Fibroblast of lung (primary cell): ENCODE results near the gene GOLGA3. TPM values are rescaled to one million over a fixed set of nuclear protein-coding genes. Genes with fewer than 3 reads are reported as not detected.
"Not testable (repeated sequence)": the region's sequence is repeated elsewhere in the genome, so short reads cannot be mapped to it uniquely, and the experiment has no call there.

Experiments used
- DNase-seq, 2 donors: peaks; one replicate each; pipeline versions ENCODE4 v3.0.0 to v3.0.0-alpha.2; 2010; ENCODE audit warnings: low read depth in 2 of 2
- H2AFZ ChIP-seq: 2 replicates; pipeline ENCODE4 v1.5.1; 2012; ENCODE audit warnings: low read length, control low read depth, inconsistent platforms
- H3K27ac ChIP-seq: 2 replicates; pipeline ENCODE4 v1.5.1; 2011; ENCODE audit warnings: low read length, control low read depth; ENCODE audit not compliant: insufficient read depth
- H3K27me3 ChIP-seq: 2 replicates; pipeline ENCODE4 v1.5.1; 2011; ENCODE audit warnings: mild to moderate bottlenecking, low read length; ENCODE audit not compliant: control insufficient read depth, insufficient read depth
- H3K36me3 ChIP-seq: 2 replicates; pipeline ENCODE4 v1.5.1; 2011; ENCODE audit warnings: low read length; ENCODE audit not compliant: control insufficient read depth, insufficient read depth
- H3K4me1 ChIP-seq: 2 replicates; pipeline ENCODE4 v1.5.1; 2011; ENCODE audit warnings: low read length; ENCODE audit not compliant: control insufficient read depth, insufficient read depth; ENCODE audit errors: extremely low read depth
- H3K4me2 ChIP-seq: 2 replicates; pipeline ENCODE4 v1.5.1; 2011; ENCODE audit warnings: low read length, control low read depth; ENCODE audit not compliant: insufficient read depth; ENCODE audit errors: extremely low read depth
- H3K4me3 ChIP-seq, 4 experiments: fragments of 200-600 bp in 1 of 4; sonication (generic) in 1 of 4; replicated peaks in 1 of 4; 2 replicates each; pipeline ENCODE4 v1.5.1; 2011 to 2016; ENCODE audit warnings: low read length in 4 of 4, low read depth in 3 of 4, mild to moderate bottlenecking in 3 of 4, control low read depth in 2 of 4, inconsistent platforms in 1 of 4, mixed read lengths in 1 of 4; ENCODE audit not compliant: insufficient read depth in 1 of 4; ENCODE audit errors: control extremely low read depth in 1 of 4
- H3K79me2 ChIP-seq: 2 replicates; pipeline ENCODE4 v1.5.1; 2012; ENCODE audit warnings: mild to moderate bottlenecking, low read length, inconsistent platforms; ENCODE audit not compliant: control insufficient read depth, insufficient read depth
- H3K9ac ChIP-seq: 2 replicates; pipeline ENCODE4 v1.5.1; 2011; ENCODE audit warnings: mild to moderate bottlenecking, low read length, control low read depth; ENCODE audit not compliant: insufficient read depth
- H3K9me3 ChIP-seq: 2 replicates; pipeline ENCODE4 v1.5.1; 2012; ENCODE audit warnings: low read depth, low read length; ENCODE audit not compliant: control insufficient read depth, insufficient read depth
- H4K20me1 ChIP-seq: 2 replicates; pipeline ENCODE4 v1.5.1; 2011; ENCODE audit warnings: low read length; ENCODE audit not compliant: control insufficient read depth, insufficient read depth; ENCODE audit errors: extremely low read depth
- EZH2 ChIP-seq: IDR thresholded peaks from 2 replicates; pipeline ENCODE4 v1.5.1; 2012; ENCODE audit warnings: low read length, control low read depth, mild to moderate bottlenecking; ENCODE audit errors: missing control alignments
- polyA plus RNA-seq, 2 donors: library from polyadenylated mRNA; depleted of rRNA in 1 of 2; stranded (reverse) in 1 of 2; unstranded in 1 of 2; fragments of >200 nt; gene quantifications; 2 replicates each; pipeline ENCODE4 v1.2.1, GENCODE V29; 2011 to 2012; ENCODE audit warnings: missing spikeins in 1 of 2
- total RNA-seq: library from RNA; depleted of rRNA; stranded (reverse); fragments of >200 nt; gene quantifications from 2 replicates; pipeline ENCODE4 v1.2.1, GENCODE V29; 2014
- TF ChIP-seq, protein P1 (sequence below), 2 donors: IDR thresholded peaks in 1 of 2; conservative IDR thresholded peaks in 1 of 2; 1 replicate in 1 of 2; 2 replicates in 1 of 2; pipeline ENCODE4 v1.5.1; 2011 to 2012; ENCODE audit warnings: low read length in 2 of 2, control low read depth in 1 of 2, inconsistent platforms in 1 of 2, low read depth in 1 of 2, mild to moderate bottlenecking in 1 of 2

GOLGA3 gene
- total and polyA plus RNA-seq, 2 donors (not counting 1 experiment from before 2014, with no cell fraction given), result 28.3 to 133 TPM

DNA sequence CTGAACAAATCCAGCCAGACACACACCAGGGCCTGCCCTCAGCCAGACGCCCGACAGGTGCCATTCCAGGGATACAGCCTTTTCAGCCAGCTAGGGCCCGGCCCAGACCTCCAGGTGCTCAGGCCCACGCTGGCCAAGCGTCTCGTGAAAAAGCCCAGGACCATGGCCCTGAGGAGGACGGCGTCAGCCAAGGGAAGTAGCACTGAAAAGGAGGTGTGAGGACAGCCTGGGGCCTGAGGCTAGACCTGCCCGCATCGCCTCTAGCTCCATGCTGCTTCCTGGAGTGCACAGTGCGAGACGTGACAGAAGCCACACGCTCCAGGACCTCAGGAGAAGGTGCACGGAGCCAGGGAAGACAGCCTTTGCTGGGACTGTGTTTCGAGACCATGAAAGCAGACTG, 29.8 kb downstream of the GOLGA3 start:
- Histone ChIP-seq H3K9ac (no peak overlapping the region), H3K79me2 (peaks cover 15% of the 10 kb centered on the region), H4K20me1 (peaks cover 1% of the 10 kb centered on the region)

DNA sequence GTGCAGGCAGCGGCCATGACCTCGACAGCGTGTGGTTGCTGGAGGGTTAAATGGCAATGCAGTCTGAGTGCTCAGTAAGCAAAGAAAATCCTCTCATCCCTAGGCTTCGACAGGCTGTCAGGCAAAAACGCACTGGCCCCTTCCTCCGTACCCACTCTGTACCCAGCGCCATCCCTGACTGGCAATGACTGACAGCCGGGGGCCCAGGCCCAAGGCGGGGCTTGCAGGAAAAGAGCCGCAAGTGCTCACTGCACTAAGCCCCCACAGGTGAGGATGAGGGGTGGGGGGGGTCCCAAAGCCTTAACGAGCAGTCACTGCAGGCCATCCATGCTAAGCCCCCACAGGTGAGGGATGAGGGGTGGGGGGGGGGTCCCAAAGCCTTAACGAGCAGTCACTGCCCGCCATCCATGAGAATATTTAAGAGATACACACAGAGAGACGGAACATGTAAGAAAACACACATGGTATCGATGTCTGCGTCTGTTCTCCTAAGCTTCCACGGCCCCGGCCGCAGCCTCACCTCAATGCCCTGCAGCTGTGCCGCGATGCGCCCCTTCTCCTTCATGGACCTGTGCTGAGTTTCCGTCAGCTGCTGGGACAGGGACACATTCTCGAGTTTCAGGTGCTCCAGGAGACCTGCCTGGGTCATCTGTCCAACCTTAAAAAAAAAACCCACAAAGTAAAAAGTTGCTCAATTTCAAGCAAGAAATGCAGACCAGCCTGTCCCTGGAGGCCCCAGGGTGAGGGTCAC, 30.7 kb downstream of the GOLGA3 start:
- Histone ChIP-seq H3K36me3 (peaks cover 49% of the 10 kb centered on the region), H4K20me1 (peaks cover 1% of the 10 kb centered on the region), H3K9ac (no peak overlapping the region), H3K4me2 (no peak overlapping the region), H3K27me3 (no peaks in the 10 kb centered on the region), H3K79me2 (peaks cover 15% of the 10 kb centered on the region), H2AFZ (no peak overlapping the region), H3K4me3 (no peak overlapping the region), H3K4me1 (no peaks in the 10 kb centered on the region), H3K27ac (no peak overlapping the region), H3K9me3 (no peaks in the 10 kb centered on the region)
- DNase-seq, result no peak
- no peak for TF ChIP-seq EZH2
- TF ChIP-seq, protein P1, sequence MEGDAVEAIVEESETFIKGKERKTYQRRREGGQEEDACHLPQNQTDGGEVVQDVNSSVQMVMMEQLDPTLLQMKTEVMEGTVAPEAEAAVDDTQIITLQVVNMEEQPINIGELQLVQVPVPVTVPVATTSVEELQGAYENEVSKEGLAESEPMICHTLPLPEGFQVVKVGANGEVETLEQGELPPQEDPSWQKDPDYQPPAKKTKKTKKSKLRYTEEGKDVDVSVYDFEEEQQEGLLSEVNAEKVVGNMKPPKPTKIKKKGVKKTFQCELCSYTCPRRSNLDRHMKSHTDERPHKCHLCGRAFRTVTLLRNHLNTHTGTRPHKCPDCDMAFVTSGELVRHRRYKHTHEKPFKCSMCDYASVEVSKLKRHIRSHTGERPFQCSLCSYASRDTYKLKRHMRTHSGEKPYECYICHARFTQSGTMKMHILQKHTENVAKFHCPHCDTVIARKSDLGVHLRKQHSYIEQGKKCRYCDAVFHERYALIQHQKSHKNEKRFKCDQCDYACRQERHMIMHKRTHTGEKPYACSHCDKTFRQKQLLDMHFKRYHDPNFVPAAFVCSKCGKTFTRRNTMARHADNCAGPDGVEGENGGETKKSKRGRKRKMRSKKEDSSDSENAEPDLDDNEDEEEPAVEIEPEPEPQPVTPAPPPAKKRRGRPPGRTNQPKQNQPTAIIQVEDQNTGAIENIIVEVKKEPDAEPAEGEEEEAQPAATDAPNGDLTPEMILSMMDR (conservative IDR thresholded peaks at IDR 0.05 in 1 of 2, IDR thresholded peaks at IDR 0.05 in 1 of 2; ENCODE audit: low read depth in 1 of 2, low read length in 2 of 2), result no peak

More for the DNA sequence above, 29.8 kb downstream of the GOLGA3 start:
- TF ChIP-seq, protein P1 (conservative IDR thresholded peaks at IDR 0.05 in 1 of 2, IDR thresholded peaks at IDR 0.05 in 1 of 2; ENCODE audit: low read depth in 1 of 2, low read length in 2 of 2), result no peak
- TF ChIP-seq EZH2, result no peak
- peaks cover 49% of the 10 kb centered on the region for H3K36me3 ChIP-seq
- no peak overlapping the region for H2AFZ ChIP-seq
- H3K9me3 ChIP-seq, result no peaks in the 10 kb centered on the region
- H3K27ac ChIP-seq, result no peak overlapping the region
- H3K4me3 ChIP-seq, result no peak overlapping the region
- no peak overlapping the region for H3K4me2 ChIP-seq
- no peaks in the 10 kb centered on the region for H3K27me3 ChIP-seq
- no peak for DNase-seq
- H3K4me1 ChIP-seq, result no peaks in the 10 kb centered on the region

DNA sequence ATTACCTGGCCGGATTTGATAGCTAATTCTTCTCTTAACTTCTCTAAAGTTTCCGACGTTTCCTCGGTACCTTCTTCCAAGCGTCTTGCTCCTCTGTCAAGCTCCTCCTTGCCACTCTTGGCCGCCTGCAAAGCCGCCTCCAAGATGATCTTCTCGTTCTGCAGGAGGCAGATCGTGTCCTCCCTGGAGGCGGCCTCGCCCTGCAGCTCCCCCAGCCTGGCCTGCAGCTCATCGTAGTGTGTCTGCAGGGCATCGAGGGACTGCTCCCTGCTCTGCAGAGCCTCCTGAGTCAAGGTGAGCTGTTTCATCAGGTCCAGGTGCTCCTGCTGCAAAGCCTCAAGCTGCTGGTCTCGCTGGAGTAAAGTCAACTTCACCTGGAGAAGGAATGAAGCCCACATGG, 32.8 kb downstream of the GOLGA3 start:
- H3K4me2 ChIP-seq, result no peak overlapping the region
- no peaks in the 10 kb centered on the region for H4K20me1 ChIP-seq
- TF ChIP-seq, protein P1 (conservative IDR thresholded peaks at IDR 0.05 in 1 of 2, IDR thresholded peaks at IDR 0.05 in 1 of 2; ENCODE audit: low read depth in 1 of 2, low read length in 2 of 2), result no peak
- TF ChIP-seq EZH2, result no peak
- no peak overlapping the region for H3K9ac ChIP-seq
- DNase-seq, result no peak
- H2AFZ ChIP-seq, result no peak overlapping the region
- no peaks in the 10 kb centered on the region for H3K27me3 ChIP-seq
- H3K4me3 ChIP-seq, result no peak overlapping the region
- H3K36me3 ChIP-seq, result peaks cover 44% of the 10 kb centered on the region
- peaks cover 17% of the 10 kb centered on the region for H3K79me2 ChIP-seq
- no peak overlapping the region for H3K27ac ChIP-seq
- no peaks in the 10 kb centered on the region for H3K9me3 ChIP-seq
- H3K4me1 ChIP-seq, result no peaks in the 10 kb centered on the region

DNA sequence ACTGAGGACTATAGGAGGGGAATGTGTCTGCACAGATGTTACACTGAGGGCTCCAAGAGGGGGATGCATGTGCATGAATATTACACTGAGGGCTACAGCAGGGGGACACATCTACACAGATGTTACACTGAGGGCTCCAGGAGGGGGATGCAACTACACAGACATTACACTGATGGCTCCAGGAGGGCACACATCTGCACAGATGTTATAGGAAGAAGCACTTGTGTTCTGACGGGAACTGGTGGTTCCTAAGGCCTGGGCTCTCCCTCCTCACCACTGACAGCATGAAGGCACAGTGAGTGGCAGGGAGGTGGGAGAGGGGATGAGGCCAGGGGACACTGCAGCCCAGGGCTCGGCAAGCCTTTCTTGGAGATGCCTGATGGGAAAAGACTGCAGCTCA, 36.7 kb downstream of the GOLGA3 start:
- H3K27me3 ChIP-seq, H3K4me1 ChIP-seq, H2AFZ ChIP-seq, H3K4me3 ChIP-seq, H3K4me2 ChIP-seq, H3K9ac ChIP-seq, DNase-seq, H3K9me3 ChIP-seq, H3K27ac ChIP-seq, H4K20me1 ChIP-seq: not testable (repeated sequence)
- Histone ChIP-seq H3K79me2 (peaks cover 23% of the 10 kb centered on the region), H3K36me3 (peaks cover 39% of the 10 kb centered on the region)
